WI38 (cell line): Measurements from ENCODE around the gene MAN2A2.

Experiments
- H3K4me3 ChIP-seq: 2 replicates; pipeline ENCODE4 v1.5.1; 2011; ENCODE audit warnings: low read depth, mild to moderate bottlenecking, control low read depth, low read length
- TF ChIP-seq, protein P1 (sequence below): IDR thresholded peaks from 2 replicates; pipeline ENCODE4 v1.5.1; 2012; ENCODE audit warnings: low read depth, mild to moderate bottlenecking, control low read depth, low read length

MAN2A2 gene

DNA sequence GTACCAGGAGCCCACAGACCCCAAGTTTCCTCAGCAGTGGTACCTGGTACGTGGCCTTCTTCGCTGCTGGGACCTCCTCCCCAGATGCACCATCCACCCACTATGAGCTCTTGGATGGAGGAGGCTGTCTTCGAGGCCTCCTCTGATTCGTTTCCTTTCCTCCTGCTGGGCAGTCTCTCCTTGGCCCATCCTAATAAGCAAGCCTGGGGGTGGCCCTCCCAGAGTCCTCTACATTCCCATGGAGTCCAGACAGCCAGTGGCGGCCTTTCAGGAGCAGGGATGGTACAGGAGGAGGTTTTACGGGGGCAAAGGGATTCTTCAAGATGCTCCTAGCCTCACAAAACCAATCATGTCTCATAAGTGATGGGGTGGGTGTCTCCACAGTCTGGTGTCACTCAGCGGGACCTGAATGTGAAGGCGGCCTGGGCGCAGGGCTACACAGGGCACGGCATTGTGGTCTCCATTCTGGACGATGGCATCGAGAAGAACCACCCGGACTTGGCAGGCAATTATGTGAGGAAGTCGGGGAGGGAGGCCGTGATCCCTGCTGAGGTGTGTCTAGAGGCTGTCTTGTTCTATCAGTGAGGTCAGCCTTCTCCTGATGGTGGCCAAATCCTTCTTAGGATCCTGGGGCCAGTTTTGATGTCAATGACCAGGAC is 26.5 kb upstream of the MAN2A2 start:
- TF ChIP-seq, protein P1, sequence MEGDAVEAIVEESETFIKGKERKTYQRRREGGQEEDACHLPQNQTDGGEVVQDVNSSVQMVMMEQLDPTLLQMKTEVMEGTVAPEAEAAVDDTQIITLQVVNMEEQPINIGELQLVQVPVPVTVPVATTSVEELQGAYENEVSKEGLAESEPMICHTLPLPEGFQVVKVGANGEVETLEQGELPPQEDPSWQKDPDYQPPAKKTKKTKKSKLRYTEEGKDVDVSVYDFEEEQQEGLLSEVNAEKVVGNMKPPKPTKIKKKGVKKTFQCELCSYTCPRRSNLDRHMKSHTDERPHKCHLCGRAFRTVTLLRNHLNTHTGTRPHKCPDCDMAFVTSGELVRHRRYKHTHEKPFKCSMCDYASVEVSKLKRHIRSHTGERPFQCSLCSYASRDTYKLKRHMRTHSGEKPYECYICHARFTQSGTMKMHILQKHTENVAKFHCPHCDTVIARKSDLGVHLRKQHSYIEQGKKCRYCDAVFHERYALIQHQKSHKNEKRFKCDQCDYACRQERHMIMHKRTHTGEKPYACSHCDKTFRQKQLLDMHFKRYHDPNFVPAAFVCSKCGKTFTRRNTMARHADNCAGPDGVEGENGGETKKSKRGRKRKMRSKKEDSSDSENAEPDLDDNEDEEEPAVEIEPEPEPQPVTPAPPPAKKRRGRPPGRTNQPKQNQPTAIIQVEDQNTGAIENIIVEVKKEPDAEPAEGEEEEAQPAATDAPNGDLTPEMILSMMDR, result no peak
- no peak overlapping the region for H3K4me3 ChIP-seq

- H3K4me3 ChIP-seq, result no peak overlapping the region
- TF ChIP-seq, protein P1, result no peak
These were observed 25.8 kb upstream of the MAN2A2 start for GRCh38 chr15:90877315-90877714.

DNA sequence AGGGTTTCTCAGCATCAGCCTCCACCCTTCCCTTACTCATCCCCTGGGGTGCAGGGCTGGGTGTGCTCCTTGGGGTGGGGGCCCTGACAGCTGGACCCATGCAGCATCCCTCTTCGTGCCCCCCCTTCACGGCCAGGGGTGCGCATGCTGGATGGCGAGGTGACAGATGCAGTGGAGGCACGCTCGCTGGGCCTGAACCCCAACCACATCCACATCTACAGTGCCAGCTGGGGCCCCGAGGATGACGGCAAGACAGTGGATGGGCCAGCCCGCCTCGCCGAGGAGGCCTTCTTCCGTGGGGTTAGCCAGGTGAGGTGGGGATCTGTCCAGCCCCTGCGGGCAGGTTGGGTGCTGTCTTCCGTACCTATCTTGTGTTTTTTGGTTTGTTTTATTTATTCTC is 25.1 kb upstream of the MAN2A2 start:
- H3K4me3 ChIP-seq, result no peak overlapping the region
- TF ChIP-seq, protein P1, result no peak

- no peak overlapping the region for H3K4me3 ChIP-seq
- TF ChIP-seq, protein P1, result no peak
These were observed 24.4 kb upstream of the MAN2A2 start for GRCh38 chr15:90878660-90879059.

DNA sequence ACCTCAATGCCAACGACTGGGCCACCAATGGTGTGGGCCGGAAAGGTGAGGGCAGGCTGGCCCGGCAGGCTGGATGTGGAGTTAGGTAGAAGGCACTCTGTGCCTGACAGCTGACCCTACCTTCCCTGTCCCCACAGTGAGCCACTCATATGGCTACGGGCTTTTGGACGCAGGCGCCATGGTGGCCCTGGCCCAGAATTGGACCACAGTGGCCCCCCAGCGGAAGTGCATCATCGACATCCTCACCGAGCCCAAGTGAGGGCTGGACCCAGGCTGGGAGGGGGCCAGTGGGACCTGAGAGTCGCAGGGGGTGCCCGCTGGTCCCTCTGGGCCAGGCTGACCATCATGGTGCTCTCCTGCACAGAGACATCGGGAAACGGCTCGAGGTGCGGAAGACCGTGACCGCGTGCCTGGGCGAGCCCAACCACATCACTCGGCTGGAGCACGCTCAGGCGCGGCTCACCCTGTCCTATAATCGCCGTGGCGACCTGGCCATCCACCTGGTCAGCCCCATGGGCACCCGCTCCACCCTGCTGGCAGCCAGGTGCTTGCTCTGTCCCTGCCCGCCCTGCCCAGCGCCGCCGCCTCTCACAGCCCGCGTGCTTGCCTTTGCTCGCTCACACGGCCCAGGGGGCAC is 23.3 kb upstream of the MAN2A2 start:
- TF ChIP-seq, protein P1, result no peak

GRCh38 chr15:90880381-90881145 is 22.5 kb upstream of the MAN2A2 start:
- TF ChIP-seq, protein P1, result no peak
- no peak overlapping the region for H3K4me3 ChIP-seq

More for the DNA sequence above, 23.3 kb upstream of the MAN2A2 start:
- no peak overlapping the region for H3K4me3 ChIP-seq
